ENCODE measurements around the gene UFSP1. TPM values are rescaled to one million over a fixed set of nuclear protein-coding genes. Genes with fewer than 3 reads are reported as not detected.
A peak's percentile ranks its signal among the peaks of the same experiment; 100 is the strongest.

The UFSP1 gene
- total and polyA plus RNA-seq, 10 of the 15 experiments (the other 5 are each of a cell fraction or from before 2014, with no cell fraction given), result 0.14 to 10.6 (median 2.8) TPM

GRCh38 chr7:100896732-100897608 lies 7.5 kb upstream of the UFSP1 start:
- ChIA-PET RAD21 (ENCODE audit: unreplicated experiment) (no interaction called here), CTCF (interaction anchor here (5.5 kb wide), 1 partner anchor 162 kb away, joined by 40 read pairs; no protein-coding TSS in a partner anchor), SMC1A (ENCODE audit: uncharacterized antibody, unreplicated experiment) (no interaction called here), POLR2A (no interaction called here)
- WGBS (ENCODE audit: insufficient coverage, insufficient replicate concordance, low lambda C conversion rate, missing lambda C conversion rate), result 14% methylated on average over 86 of the region's 95 CpGs
- H3K9ac ChIP-seq (ENCODE audit: control insufficient read depth, insufficient read depth, low read length), result no peak overlapping the region
- in situ Hi-C loops (cut with MboI) (no loop called here), intact Hi-C loops (cut with micrococcal nuclease; ENCODE audit: unreplicated experiment) (loop anchor here (1.0 kb wide), 1 partner anchor 162 kb away; no protein-coding TSS in a partner anchor)
- no peaks in the 10 kb centered on the region for H3K79me2 ChIP-seq (ENCODE audit: control insufficient read depth, insufficient read depth, low read length)
- ATAC-seq (peak; percentile 62), DNase-seq (ENCODE audit: low read depth, low spot score) (no peak), FAIRE-seq (peak; percentile 27)
- H3K4me1 ChIP-seq (ENCODE audit: control insufficient read depth, insufficient read depth, low read length), result peaks cover 7% of the 10 kb centered on the region
- H3K36me3 ChIP-seq (ENCODE audit: control insufficient read depth in 2 of 2, insufficient read depth in 2 of 2, low read length in 1 of 2), result no peaks in the 10 kb centered on the region
- no peaks in the 10 kb centered on the region for H4K20me1 ChIP-seq (ENCODE audit: control insufficient read depth, insufficient read depth)
- H3K27me3 ChIP-seq (replicated peaks in 1 of 2; ENCODE audit: control insufficient read depth in 2 of 2, insufficient read depth in 2 of 2, low read length in 1 of 2), result peaks cover 6 to 7% of the 10 kb centered on the region in 2 experiments
- H3K9me3 ChIP-seq (replicated peaks; ENCODE audit: control insufficient read depth, insufficient read depth, low read length), result no peaks in the 10 kb centered on the region
- no TSS peak for BruUV-seq (replicated peaks)
- H3K4me3 ChIP-seq, result no peak overlapping the region
- no peak overlapping the region for H3K4me2 ChIP-seq (ENCODE audit: control insufficient read depth, insufficient read depth)
- H2AFZ ChIP-seq (ENCODE audit: control insufficient read depth, low read depth, low read length), result no peak overlapping the region
- H3K27ac ChIP-seq (ENCODE audit: control insufficient read depth, insufficient read depth), result no peak overlapping the region
- TF ChIP-seq SMC3 (IDR thresholded peaks at IDR 0.05; ENCODE audit: borderline replicate concordance, low read length), result peak; percentile 79
- TF ChIP-seq ZNF687 (IDR thresholded peaks at IDR 0.05), result 0 out of 2 replicates have a peak, but pooled peaks have one; percentile 21
- peak; percentile 73 for TF ChIP-seq LARP7 (IDR thresholded peaks at IDR 0.05)
- no peak for TF ChIP-seq ZBTB11 (CRISPR knock-in tag; IDR thresholded peaks at IDR 0.05)
- TF ChIP-seq MYC (IDR thresholded peaks at IDR 0.05; ENCODE audit: insufficient read depth, insufficient read length, insufficient replicate concordance, low read length, severe bottlenecking), result no peak
- TF ChIP-seq YY1 (IDR thresholded peaks at IDR 0.05; ENCODE audit: low read depth, low read length), result 0 out of 2 replicates have a peak, but pooled peaks have one; percentile 45
- peak; percentile 88; the same call in 1 of the 2 replicates for TF ChIP-seq BACH1 (IDR thresholded peaks at IDR 0.05; ENCODE audit: borderline replicate concordance)
- no peak for TF ChIP-seq NBN (IDR thresholded peaks at IDR 0.05)
- TF ChIP-seq CTCF (IDR thresholded peaks at IDR 0.05 in 2 of 3, conservative IDR thresholded peaks at IDR 0.05 in 1 of 3; ENCODE audit: control insufficient read depth in 2 of 3, extremely low read depth in 1 of 3, insufficient read depth in 1 of 3, low read depth in 3 of 3, low read length in 3 of 3), result peak; percentile 65 to 78 (median 76); a peak in 5 of 6 replicates
- TF ChIP-seq RAD21 (IDR thresholded peaks at IDR 0.05; ENCODE audit: insufficient read depth, low read depth, low read length), result peak; percentile 51
- TF ChIP-seq SMARCA5 (IDR thresholded peaks at IDR 0.05), result peak; percentile 39; the same call in 1 of the 2 replicates
- no peak for TF ChIP-seq CREB1 (IDR thresholded peaks at IDR 0.05; ENCODE audit: low read depth)
- peak; percentile 63; the same call in 1 of the 2 replicates for TF ChIP-seq ZSCAN29 (IDR thresholded peaks at IDR 0.05)
- no peak for TF ChIP-seq NRF1 (conservative IDR thresholded peaks at IDR 0.05; ENCODE audit: low read depth, low read length)
